Transverse colon (tissue), 4 donors: Measurements from ENCODE around the gene GSTA2.
"Not testable (repeated sequence)": the region's sequence is repeated elsewhere in the genome, so short reads cannot be mapped to it uniquely, and the experiment has no call there.

Experiments
- CTCF ChIP-seq, 5 experiments: fragments of 200-600 bp in 3 of 5; fragments of 450-650 bp in 2 of 5; sonication (generic) in 3 of 5; IDR thresholded peaks; 1 replicate in 2 of 5; 2 replicates in 3 of 5; pipeline ENCODE4 v1.5.1; 2016 to 2017; ENCODE audit warnings: antibody characterized with exemption in 5 of 5, inconsistent platforms in 3 of 5, mild to moderate bottlenecking in 2 of 5, moderate library complexity in 1 of 5
- POLR2AphosphoS5 ChIP-seq, 3 donors: sonication (generic); formaldehyde crosslinking; IDR thresholded peaks; one replicate each; pipeline ENCODE4 v1.6.1; 2016; ENCODE audit warnings: antibody characterized with exemption in 3 of 3

- not testable (repeated sequence) for TF ChIP-seq POLR2AphosphoS5, CTCF (IDR thresholded peaks at IDR 0.05)
Observed at GRCh38 chr6:52782209-52782608, 18.9 kb upstream of the GSTA2 start.
